HG03457 (cell line): ENCODE results near the gene FIBP.
A peak's percentile ranks its signal among the peaks of the same experiment; 100 is the strongest.

ENCODE experiments used
- ATAC-seq: cut with Tn5 transposase; IDR thresholded peaks from one replicate; pipeline ENCODE4 v1.9.1; 2021; ENCODE audit warnings: moderate number of reproducible peaks; ENCODE audit not compliant: unreplicated experiment

FIBP gene

GRCh38 chr11:65860278-65861164 lies 27.8 kb downstream of the FIBP start, which contains the start of gene MUS81:
Gene MUS81, plus strand, starts transcription at chr11:65860433. Its CDS starts 321 bp downstream, at chr11:65860754.
- no peak for ATAC-seq

- ATAC-seq: no peak
These were observed 28.4 kb downstream of the FIBP start for GRCh38 chr11:65859812-65860277.

GRCh38 chr11:65859095-65859811 lies 29.0 kb downstream of the FIBP start:
- ATAC-seq: peak; percentile 44

- ATAC-seq: no peak
These were observed 29.6 kb downstream of the FIBP start for GRCh38 chr11:65858681-65859087.

GRCh38 chr11:65857853-65858680 lies 30.2 kb downstream of the FIBP start, which contains the start of gene CFL1:
Gene CFL1, minus strand, starts transcription at chr11:65858180. Its CDS starts 81 bp downstream, at chr11:65858099.
- ATAC-seq: peak; percentile 36

- ATAC-seq: no peak
These were observed 30.8 kb downstream of the FIBP start for GRCh38 chr11:65857500-65857852.

- ATAC-seq: no peak
These were observed 31.4 kb downstream of the FIBP start for GRCh38 chr11:65856689-65857499.

GRCh38 chr11:65855927-65856363 lies 32.3 kb downstream of the FIBP start:
- ATAC-seq: no peak

- no peak for ATAC-seq
These were observed 33.1 kb downstream of the FIBP start for GRCh38 chr11:65854852-65855837.

- ATAC-seq: no peak
These were observed 34.1 kb downstream of the FIBP start for GRCh38 chr11:65854161-65854592.

- ATAC-seq: no peak
These were observed 34.9 kb downstream of the FIBP start for GRCh38 chr11:65853246-65853979.

GRCh38 chr11:65852508-65853245 lies 35.6 kb downstream of the FIBP start:
- no peak for ATAC-seq

- no peak for ATAC-seq
These were observed 36.3 kb downstream of the FIBP start for GRCh38 chr11:65851811-65852507.

GRCh38 chr11:65851083-65851579 lies 37.1 kb downstream of the FIBP start:
- no peak for ATAC-seq

- ATAC-seq: no peak
These were observed 37.8 kb downstream of the FIBP start for GRCh38 chr11:65850217-65851082.

- ATAC-seq: no peak
These were observed 38.5 kb downstream of the FIBP start for GRCh38 chr11:65849771-65850216.
